ENCODE measurements around the gene ABCC1. TPM values are rescaled to one million over a fixed set of nuclear protein-coding genes. Genes with fewer than 3 reads are reported as not detected.

The ABCC1 gene
- total RNA-seq, 2 donors from 2014 or later = 15.2 to 27.5 TPM

DNA sequence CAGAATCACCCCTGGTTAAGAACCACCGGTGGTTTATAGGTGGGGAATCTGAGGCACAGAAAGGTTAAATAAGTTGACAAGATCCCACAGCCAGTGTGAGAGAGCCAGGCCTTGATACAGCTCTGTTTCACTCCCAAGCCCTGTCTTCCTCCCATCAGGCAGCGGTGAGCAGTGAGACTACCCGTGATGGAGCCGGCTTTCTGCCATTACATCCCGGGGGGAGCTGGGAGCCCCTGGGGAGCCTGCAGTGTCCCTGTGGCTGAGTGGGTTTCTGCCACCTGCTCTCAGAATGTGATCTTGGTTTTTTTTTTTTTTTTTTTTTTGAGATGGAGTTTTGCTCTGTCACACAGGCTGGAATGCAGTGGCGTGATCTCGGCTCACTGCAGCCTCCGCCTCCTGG is 66.4 kb downstream of the ABCC1 start:
- peaks cover 17% of the 10 kb centered on the region for H3K36me3 ChIP-seq

DNA sequence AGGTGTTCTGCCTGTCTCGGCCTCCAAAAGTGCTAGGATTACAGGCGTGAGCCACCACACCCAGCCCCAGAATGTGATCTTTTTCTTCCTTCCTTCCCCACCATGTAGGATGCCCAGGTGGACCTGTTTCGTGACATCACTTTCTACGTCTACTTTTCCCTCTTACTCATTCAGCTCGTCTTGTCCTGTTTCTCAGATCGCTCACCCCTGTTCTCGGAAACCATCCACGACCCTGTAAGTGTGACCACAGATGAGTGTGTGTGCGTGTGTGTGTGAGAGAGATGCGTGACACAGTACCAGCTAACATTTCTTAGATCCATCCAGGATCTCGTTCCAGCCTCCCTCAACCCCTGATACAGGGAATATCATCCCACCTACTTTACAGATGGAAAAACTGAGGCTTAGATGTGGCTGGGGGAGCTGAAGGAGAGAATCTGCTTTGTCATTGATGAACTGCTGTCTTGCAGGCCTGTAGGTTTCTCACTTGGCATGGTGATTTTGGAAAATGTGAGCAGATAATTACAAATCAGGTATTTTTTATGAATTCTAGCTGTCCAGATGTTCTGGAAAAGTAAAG is 67.1 kb downstream of the ABCC1 start:
- H3K4me1 ChIP-seq = peaks cover 0 to 20% of the 10 kb centered on the region in 2 donors
- no peak for DNase-seq (ENCODE audit: low spot score)
- no peak overlapping the region for H3K27ac ChIP-seq

More for the DNA sequence above, 66.4 kb downstream of the ABCC1 start:
- no peaks in the 10 kb centered on the region for H3K9me3 ChIP-seq
- peaks cover 0 to 14% of the 10 kb centered on the region in 2 donors for H3K4me1 ChIP-seq
- no peak for DNase-seq (ENCODE audit: low spot score)
- H3K27me3 ChIP-seq = no peaks in the 10 kb centered on the region
- TF ChIP-seq, protein P1, sequence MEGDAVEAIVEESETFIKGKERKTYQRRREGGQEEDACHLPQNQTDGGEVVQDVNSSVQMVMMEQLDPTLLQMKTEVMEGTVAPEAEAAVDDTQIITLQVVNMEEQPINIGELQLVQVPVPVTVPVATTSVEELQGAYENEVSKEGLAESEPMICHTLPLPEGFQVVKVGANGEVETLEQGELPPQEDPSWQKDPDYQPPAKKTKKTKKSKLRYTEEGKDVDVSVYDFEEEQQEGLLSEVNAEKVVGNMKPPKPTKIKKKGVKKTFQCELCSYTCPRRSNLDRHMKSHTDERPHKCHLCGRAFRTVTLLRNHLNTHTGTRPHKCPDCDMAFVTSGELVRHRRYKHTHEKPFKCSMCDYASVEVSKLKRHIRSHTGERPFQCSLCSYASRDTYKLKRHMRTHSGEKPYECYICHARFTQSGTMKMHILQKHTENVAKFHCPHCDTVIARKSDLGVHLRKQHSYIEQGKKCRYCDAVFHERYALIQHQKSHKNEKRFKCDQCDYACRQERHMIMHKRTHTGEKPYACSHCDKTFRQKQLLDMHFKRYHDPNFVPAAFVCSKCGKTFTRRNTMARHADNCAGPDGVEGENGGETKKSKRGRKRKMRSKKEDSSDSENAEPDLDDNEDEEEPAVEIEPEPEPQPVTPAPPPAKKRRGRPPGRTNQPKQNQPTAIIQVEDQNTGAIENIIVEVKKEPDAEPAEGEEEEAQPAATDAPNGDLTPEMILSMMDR (IDR thresholded peaks at IDR 0.05) = no peak
- H3K4me3 ChIP-seq = no peak overlapping the region
- H3K27ac ChIP-seq = no peak overlapping the region

DNA sequence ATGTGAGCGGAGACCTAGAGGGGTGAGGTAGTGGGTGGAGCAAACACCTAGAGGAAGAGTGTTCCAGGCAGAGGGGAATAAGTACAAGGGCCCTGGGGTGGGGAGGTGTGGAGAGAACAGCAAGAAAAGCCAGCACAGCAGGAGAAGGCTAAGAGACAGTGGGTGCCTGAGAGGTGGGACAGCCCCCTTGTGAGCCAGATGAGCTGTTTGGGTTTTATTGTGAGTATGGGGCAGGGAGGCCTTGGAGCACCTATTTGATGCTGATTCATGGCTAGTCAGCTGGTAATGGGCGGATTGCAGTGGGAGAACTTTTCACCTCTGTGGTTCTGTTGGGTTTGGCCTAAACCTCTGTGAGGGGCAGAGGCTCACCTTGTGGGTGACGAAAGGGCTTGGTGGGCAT is 68.4 kb downstream of the ABCC1 start:
- no peak overlapping the region for H3K4me3 ChIP-seq
- H3K27me3 ChIP-seq = no peaks in the 10 kb centered on the region
- H3K36me3 ChIP-seq = peaks cover 17% of the 10 kb centered on the region
- TF ChIP-seq, protein P1 (IDR thresholded peaks at IDR 0.05) = no peak
- H3K9me3 ChIP-seq = no peaks in the 10 kb centered on the region
- no peak overlapping the region for H3K27ac ChIP-seq
- no peak for DNase-seq (ENCODE audit: low spot score)
- H3K4me1 ChIP-seq = peaks cover 0 to 34% of the 10 kb centered on the region in 2 donors

More for the DNA sequence above, 67.1 kb downstream of the ABCC1 start:
- Histone ChIP-seq H3K27me3 (no peaks in the 10 kb centered on the region), H3K9me3 (no peaks in the 10 kb centered on the region), H3K36me3 (peaks cover 17% of the 10 kb centered on the region), H3K4me3 (no peak overlapping the region)
- TF ChIP-seq, protein P1 (IDR thresholded peaks at IDR 0.05) = no peak

DNA sequence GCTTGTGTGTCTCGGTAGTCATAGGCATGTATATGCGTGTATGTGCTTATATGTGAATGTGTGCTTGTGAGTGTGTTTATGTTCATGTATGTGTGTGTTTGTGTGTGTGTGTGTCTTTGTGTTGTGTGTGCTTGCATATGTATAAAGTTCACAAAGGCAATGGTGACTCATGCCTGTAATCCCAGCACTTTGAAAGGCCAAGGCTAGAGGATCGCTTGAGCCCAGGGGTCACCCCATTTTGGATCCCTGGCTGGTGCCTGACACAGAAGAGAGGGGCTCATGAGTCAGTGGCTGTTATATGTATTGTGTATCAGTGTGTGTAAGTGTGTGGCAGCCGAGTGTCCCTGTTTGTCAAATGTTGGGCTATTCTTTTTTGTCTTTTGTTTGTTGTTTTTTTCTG is 69.3 kb downstream of the ABCC1 start:
- no peaks in the 10 kb centered on the region for H3K27me3 ChIP-seq
- H3K4me3 ChIP-seq = no peak overlapping the region
- H3K36me3 ChIP-seq = peaks cover 17% of the 10 kb centered on the region
- no peak overlapping the region for H3K27ac ChIP-seq
- DNase-seq (ENCODE audit: low spot score) = no peak
- H3K9me3 ChIP-seq = no peaks in the 10 kb centered on the region
- peaks cover 0 to 37% of the 10 kb centered on the region in 2 donors for H3K4me1 ChIP-seq
- TF ChIP-seq, protein P1 (IDR thresholded peaks at IDR 0.05) = no peak

GRCh38 chr16:16019488-16019887 is 70.1 kb downstream of the ABCC1 start:
- Histone ChIP-seq H3K27me3 (no peaks in the 10 kb centered on the region), H3K9me3 (no peaks in the 10 kb centered on the region), H3K4me3 (no peak overlapping the region), H3K36me3 (peaks cover 17% of the 10 kb centered on the region), H3K27ac (no peak overlapping the region), H3K4me1 (peaks cover 0 to 35% of the 10 kb centered on the region in 2 donors)
- DNase-seq (ENCODE audit: low spot score) = no peak
- TF ChIP-seq, protein P1 (IDR thresholded peaks at IDR 0.05) = no peak

- H3K27ac ChIP-seq = no peak overlapping the region
- no peaks in the 10 kb centered on the region for H3K9me3 ChIP-seq
- no peaks in the 10 kb centered on the region for H3K27me3 ChIP-seq
- H3K4me3 ChIP-seq = no peak overlapping the region
- TF ChIP-seq, protein P1 (IDR thresholded peaks at IDR 0.05) = no peak
- peaks cover 0 to 33% of the 10 kb centered on the region in 2 donors for H3K4me1 ChIP-seq
- H3K36me3 ChIP-seq = peaks cover 17% of the 10 kb centered on the region
- no peak for DNase-seq (ENCODE audit: low spot score)
These were observed 70.9 kb downstream of the ABCC1 start for GRCh38 chr16:16020291-16020690.
